AG09309 (cell line): ENCODE results near the gene METTL9.
"Not testable (repeated sequence)": the region's sequence is repeated elsewhere in the genome, so short reads cannot be mapped to it uniquely, and the experiment has no call there.

Source experiments
- DNase-seq: peaks from one replicate; pipeline ENCODE4 v3.0.0-alpha.2; 2010; ENCODE audit warnings: low read depth
- H3K4me3 ChIP-seq: 2 replicates; pipeline ENCODE4 v1.5.1; 2011; ENCODE audit warnings: mild to moderate bottlenecking, low read depth, low read length, moderate library complexity; ENCODE audit not compliant: control insufficient read depth
- TF ChIP-seq, protein P1 (sequence below): IDR thresholded peaks from 2 replicates; pipeline ENCODE4 v1.5.1; 2011; ENCODE audit warnings: mild to moderate bottlenecking, low read depth, low read length, inconsistent platforms; ENCODE audit not compliant: insufficient read depth, control insufficient read depth; ENCODE audit errors: missing control alignments

METTL9 gene

DNA sequence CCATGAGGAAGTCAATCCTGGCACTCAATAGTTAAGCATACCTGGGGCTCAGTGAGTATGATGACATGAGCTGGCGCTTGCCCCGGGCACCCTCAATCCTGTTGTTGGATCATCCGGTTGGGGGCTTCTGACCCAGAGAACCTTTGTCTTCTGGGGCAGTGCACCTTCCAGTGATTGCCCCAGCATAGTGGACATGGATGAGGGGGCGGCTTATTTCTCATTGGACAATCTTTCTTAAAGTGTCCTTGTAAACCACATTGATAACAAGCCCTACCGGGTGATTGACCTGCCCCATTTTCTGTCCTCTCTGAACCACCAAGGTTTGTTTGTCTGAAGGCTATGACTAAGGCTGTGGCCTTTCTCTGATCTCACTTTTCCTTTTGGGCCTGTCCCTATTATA, 34.8 kb downstream of the METTL9 start:
- H3K4me3 ChIP-seq, result no peak overlapping the region
- no peak for DNase-seq
- TF ChIP-seq, protein P1, sequence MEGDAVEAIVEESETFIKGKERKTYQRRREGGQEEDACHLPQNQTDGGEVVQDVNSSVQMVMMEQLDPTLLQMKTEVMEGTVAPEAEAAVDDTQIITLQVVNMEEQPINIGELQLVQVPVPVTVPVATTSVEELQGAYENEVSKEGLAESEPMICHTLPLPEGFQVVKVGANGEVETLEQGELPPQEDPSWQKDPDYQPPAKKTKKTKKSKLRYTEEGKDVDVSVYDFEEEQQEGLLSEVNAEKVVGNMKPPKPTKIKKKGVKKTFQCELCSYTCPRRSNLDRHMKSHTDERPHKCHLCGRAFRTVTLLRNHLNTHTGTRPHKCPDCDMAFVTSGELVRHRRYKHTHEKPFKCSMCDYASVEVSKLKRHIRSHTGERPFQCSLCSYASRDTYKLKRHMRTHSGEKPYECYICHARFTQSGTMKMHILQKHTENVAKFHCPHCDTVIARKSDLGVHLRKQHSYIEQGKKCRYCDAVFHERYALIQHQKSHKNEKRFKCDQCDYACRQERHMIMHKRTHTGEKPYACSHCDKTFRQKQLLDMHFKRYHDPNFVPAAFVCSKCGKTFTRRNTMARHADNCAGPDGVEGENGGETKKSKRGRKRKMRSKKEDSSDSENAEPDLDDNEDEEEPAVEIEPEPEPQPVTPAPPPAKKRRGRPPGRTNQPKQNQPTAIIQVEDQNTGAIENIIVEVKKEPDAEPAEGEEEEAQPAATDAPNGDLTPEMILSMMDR, result no peak

DNA sequence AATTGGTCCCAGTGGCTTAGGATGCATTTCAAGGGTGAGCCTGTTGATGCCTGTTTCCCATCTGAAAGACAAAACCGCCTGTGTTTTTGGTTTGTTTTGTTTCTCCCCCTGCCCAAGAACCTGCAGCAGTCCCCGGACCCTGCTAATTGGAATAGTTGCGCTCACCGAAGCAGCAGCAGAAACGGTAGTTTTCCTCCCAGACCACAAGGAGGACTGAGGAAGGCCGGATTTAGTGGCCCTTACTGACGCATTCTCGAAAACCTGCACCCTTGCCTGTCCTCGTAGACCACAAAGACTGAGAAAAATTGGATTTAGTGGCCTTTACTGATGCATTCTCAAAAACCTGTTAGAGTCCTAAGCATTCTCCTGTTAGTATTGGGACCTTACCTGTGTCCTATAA, 36.3 kb downstream of the METTL9 start:
- not testable (repeated sequence) for DNase-seq, H3K4me3 ChIP-seq

GRCh38 chr16:21637032-21637968, 37.9 kb downstream of the METTL9 start:
- TF ChIP-seq, protein P1, result no peak
- H3K4me3 ChIP-seq, result no peak overlapping the region
- DNase-seq, result no peak

GRCh38 chr16:21638573-21638975, 39.2 kb downstream of the METTL9 start:
- H3K4me3 ChIP-seq, result no peak overlapping the region
- no peak for DNase-seq
- TF ChIP-seq, protein P1, result no peak

DNA sequence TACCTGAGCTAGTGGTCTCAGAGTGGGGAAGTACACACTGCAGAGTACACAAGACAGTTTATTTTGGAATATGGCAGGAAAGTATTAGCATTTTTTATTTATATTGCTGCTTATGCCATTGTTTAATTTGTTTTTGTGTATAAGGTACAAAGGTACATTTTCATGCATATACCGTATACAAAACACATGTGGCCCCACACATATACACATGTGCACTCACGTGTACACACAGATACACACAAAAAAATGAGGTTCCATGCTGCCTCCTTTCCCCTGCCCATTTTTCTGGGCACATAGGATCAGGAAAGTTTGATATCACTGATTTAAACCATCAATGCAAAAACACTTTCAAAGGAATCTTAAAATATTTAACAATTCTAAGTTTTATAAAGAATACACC, 40.1 kb downstream of the METTL9 start:
- no peak overlapping the region for H3K4me3 ChIP-seq
- TF ChIP-seq, protein P1, result no peak
- no peak for DNase-seq

DNA sequence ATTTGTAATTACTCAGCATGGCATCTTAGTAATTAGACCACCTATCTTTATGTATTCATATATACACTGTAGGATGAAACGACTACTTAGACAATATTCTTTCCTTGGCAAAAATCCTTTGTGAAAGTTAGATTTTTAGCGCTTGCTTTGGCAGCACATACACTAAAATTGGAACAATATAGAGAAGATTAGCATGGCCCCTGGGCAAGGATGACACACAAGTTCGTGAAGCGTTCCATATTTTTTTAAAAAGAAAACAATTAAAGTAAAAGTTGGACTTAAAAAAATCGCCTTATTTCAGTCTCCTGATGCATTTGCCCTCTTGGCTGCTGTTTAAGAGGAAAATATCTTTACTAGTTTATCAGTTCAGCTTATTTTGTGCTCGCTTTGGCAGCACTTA, 42.5 kb downstream of the METTL9 start:
- TF ChIP-seq, protein P1, result no peak
- H3K4me3 ChIP-seq, result no peak overlapping the region
- DNase-seq, result no peak

DNA sequence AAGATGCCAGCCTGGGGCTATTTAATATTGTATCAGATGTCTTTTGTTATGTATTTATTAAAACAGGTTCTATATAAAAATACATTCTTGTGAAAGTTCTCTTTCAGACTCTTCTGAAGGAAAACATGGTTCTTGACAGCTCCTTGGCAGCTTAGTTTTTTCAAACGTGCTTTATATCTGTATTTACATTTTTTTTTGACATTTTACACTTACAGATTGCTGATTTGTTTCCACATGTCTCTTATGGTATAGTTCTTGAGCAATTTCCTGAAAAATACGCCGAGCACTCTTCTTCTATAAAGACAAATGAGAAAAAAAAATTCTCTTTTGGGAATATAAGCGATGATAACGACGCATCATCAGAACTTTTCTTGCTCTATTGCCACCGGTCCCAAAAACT, 43.5 kb downstream of the METTL9 start:
- TF ChIP-seq, protein P1, result no peak
- no peak overlapping the region for H3K4me3 ChIP-seq
- DNase-seq, result no peak
